Transverse colon (tissue), 3 donors: ENCODE measurements around the gene LMO7.

Experiments
- CTCF ChIP-seq, 5 experiments: fragments of 200-600 bp in 3 of 5; fragments of 450-650 bp in 2 of 5; sonication (generic) in 3 of 5; IDR thresholded peaks; 1 replicate in 2 of 5; 2 replicates in 3 of 5; pipeline ENCODE4 v1.5.1; 2016 to 2017; ENCODE audit warnings: antibody characterized with exemption in 5 of 5, inconsistent platforms in 3 of 5, mild to moderate bottlenecking in 2 of 5, moderate library complexity in 1 of 5
- EP300 ChIP-seq: sonication (generic); formaldehyde crosslinking; IDR thresholded peaks from one replicate; pipeline ENCODE4 v1.6.1; 2017; ENCODE audit warnings: antibody characterized with exemption, low read depth
- POLR2A ChIP-seq: fragments of 450-650 bp; IDR thresholded peaks from one replicate; pipeline ENCODE4 v1.6.1; 2016; ENCODE audit warnings: antibody characterized with exemption, mild to moderate bottlenecking, moderate library complexity

- TF ChIP-seq CTCF (IDR thresholded peaks at IDR 0.05) (no peak), POLR2A (no peak), EP300 (no peak)
Measured at GRCh38 chr13:75839406-75839805, 203.3 kb downstream of the LMO7 start.
